Trophoblast cell (in vitro differentiated cells and primary cell): ENCODE results near the gene HEPACAM2.

ENCODE experiments used
- DNase-seq, 2 donors: peaks; one replicate each; pipeline ENCODE4 v3.0.0-alpha.2; 2016
- H2AFZ ChIP-seq: 2 replicates; pipeline ENCODE4 v1.6.1; 2013; ENCODE audit warnings: low read length, moderate library complexity, mild to moderate bottlenecking; ENCODE audit not compliant: insufficient read depth, poor library complexity
- H2AK5ac ChIP-seq: 2 replicates; pipeline ENCODE4 v1.6.1; 2013; ENCODE audit warnings: mild to moderate bottlenecking, low read length
- H2BK120ac ChIP-seq: 2 replicates; pipeline ENCODE4 v1.6.1; 2013; ENCODE audit warnings: low read length, mild to moderate bottlenecking, moderate library complexity; ENCODE audit not compliant: insufficient read depth, poor library complexity
- H2BK12ac ChIP-seq: 2 replicates; pipeline ENCODE4 v1.6.1; 2013; ENCODE audit warnings: mild to moderate bottlenecking, low read length, moderate library complexity
- H2BK5ac ChIP-seq: 2 replicates; pipeline ENCODE4 v1.6.1; 2013; ENCODE audit warnings: low read length, low read depth, moderate library complexity, mild to moderate bottlenecking; ENCODE audit not compliant: poor library complexity
- H3K14ac ChIP-seq: 2 replicates; pipeline ENCODE4 v1.6.1; 2013; ENCODE audit warnings: mild to moderate bottlenecking, low read length
- H3K18ac ChIP-seq: 2 replicates; pipeline ENCODE4 v1.6.1; 2013; ENCODE audit warnings: mild to moderate bottlenecking, low read length
- H3K23ac ChIP-seq: 2 replicates; pipeline ENCODE4 v1.6.1; 2013; ENCODE audit warnings: low read length
- H3K27ac ChIP-seq: 2 replicates; pipeline ENCODE4 v1.5.1; 2013; ENCODE audit warnings: low read depth, mild to moderate bottlenecking, inconsistent platforms, low read length, moderate library complexity
- H3K27me3 ChIP-seq: 2 replicates; pipeline ENCODE4 v1.6.1; 2013; ENCODE audit warnings: inconsistent platforms, mild to moderate bottlenecking, low read length, moderate library complexity; ENCODE audit not compliant: insufficient read depth
- H3K36me3 ChIP-seq, 2 experiments: 1 replicate in 1 of 2; 2 replicates in 1 of 2; pipeline ENCODE4 v1.6.1; 2013; ENCODE audit warnings: low read length in 2 of 2, mild to moderate bottlenecking in 2 of 2, moderate library complexity in 1 of 2; ENCODE audit not compliant: insufficient read depth in 2 of 2, control insufficient read depth in 1 of 2
- H3K4ac ChIP-seq: 2 replicates; pipeline ENCODE4 v1.6.1; 2013; ENCODE audit warnings: low read depth, mild to moderate bottlenecking, low read length, moderate library complexity
- H3K4me1 ChIP-seq, 2 experiments: 1 replicate in 1 of 2; 2 replicates in 1 of 2; pipeline ENCODE4 v1.6.1; 2013; ENCODE audit warnings: low read length in 2 of 2, mild to moderate bottlenecking in 2 of 2, moderate library complexity in 1 of 2; ENCODE audit not compliant: insufficient read depth in 2 of 2, control insufficient read depth in 1 of 2
- H3K4me2 ChIP-seq: 2 replicates; pipeline ENCODE4 v1.6.1; 2013; ENCODE audit warnings: inconsistent platforms, mild to moderate bottlenecking, low read length, moderate library complexity
- H3K4me3 ChIP-seq: 2 replicates; pipeline ENCODE4 v1.5.1; 2013; ENCODE audit warnings: mild to moderate bottlenecking, low read depth, low read length, inconsistent platforms
- H3K79me1 ChIP-seq: one replicate; pipeline ENCODE4 v1.6.1; 2013; ENCODE audit warnings: low read length
- H3K79me2 ChIP-seq: 2 replicates; pipeline ENCODE4 v1.6.1; 2013; ENCODE audit warnings: low read length, mild to moderate bottlenecking; ENCODE audit not compliant: control insufficient read depth, insufficient read depth, poor library complexity
- H3K9ac ChIP-seq: 2 replicates; pipeline ENCODE4 v1.6.1; 2013; ENCODE audit warnings: mild to moderate bottlenecking, low read length
- H3K9me3 ChIP-seq: 2 replicates; pipeline ENCODE4 v1.6.1; 2013; ENCODE audit warnings: low read depth, mild to moderate bottlenecking, control low read depth, inconsistent platforms, low read length; ENCODE audit not compliant: insufficient read depth
- H4K12ac ChIP-seq: 2 replicates; pipeline ENCODE4 v1.6.1; 2013; ENCODE audit warnings: low read depth, mild to moderate bottlenecking, low read length, moderate library complexity
- H4K8ac ChIP-seq: 2 replicates; pipeline ENCODE4 v1.6.1; 2013; ENCODE audit warnings: low read depth, mild to moderate bottlenecking, low read length, moderate library complexity
- H4K91ac ChIP-seq: one replicate; pipeline ENCODE4 v1.6.1; 2013; ENCODE audit warnings: low read depth, mild to moderate bottlenecking, low read length, moderate library complexity
- WGBS: extraction: QIAGEN DNeasy Blood & Tissue Kit; methylation state at CpG from one replicate; pipeline ENCODE4 v1.1.7; 2013; ENCODE audit warnings: missing lambda C conversion rate; ENCODE audit not compliant: insufficient read length, insufficient coverage; ENCODE audit errors: extremely low coverage; 5-methylcytosine and 5-hydroxymethylcytosine counted together

HEPACAM2 gene

DNA sequence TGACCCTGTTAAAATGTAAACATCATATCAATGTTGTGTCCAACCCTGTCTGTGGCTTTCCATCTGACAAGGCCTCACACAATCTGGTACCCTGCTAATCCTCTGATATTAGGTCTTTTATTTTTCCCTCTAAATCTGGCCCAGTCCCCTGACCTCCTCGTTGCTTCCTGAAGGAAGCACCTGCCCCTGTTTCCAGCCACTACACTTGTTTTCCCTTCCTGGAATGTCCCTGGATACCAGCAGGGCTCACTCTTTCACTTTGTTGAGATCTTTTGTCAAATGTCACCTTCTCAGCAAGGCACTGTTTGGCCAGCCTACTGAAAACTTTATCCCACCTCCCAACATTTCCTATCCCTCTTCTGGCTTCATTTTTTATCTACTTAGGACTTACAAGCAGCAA, 80.2 kb downstream of the HEPACAM2 start:
- no CpG with 5 or more reads among the region's 1 CpG for WGBS
- H3K23ac ChIP-seq, result peak overlapping the region; percentile 73
- H3K9ac ChIP-seq, result no peak overlapping the region
- H2BK12ac ChIP-seq, result no peak overlapping the region
- H3K27ac ChIP-seq, result no peak overlapping the region
- H2BK5ac ChIP-seq, result no peak overlapping the region
- H3K4ac ChIP-seq, result no peak overlapping the region
- H3K4me1 ChIP-seq, result no peaks in the 10 kb centered on the region
- H3K14ac ChIP-seq, result no peak overlapping the region
- H2BK120ac ChIP-seq, result no peak overlapping the region
- no peak overlapping the region for H2AFZ ChIP-seq
- no peak overlapping the region for H4K91ac ChIP-seq
- H3K4me3 ChIP-seq, result no peak overlapping the region
- no peak overlapping the region for H4K12ac ChIP-seq
- H3K36me3 ChIP-seq, result no peaks in the 10 kb centered on the region
- no peak overlapping the region for H2AK5ac ChIP-seq
- H4K8ac ChIP-seq, result no peak overlapping the region
- no peak overlapping the region for H3K4me2 ChIP-seq
- H3K27me3 ChIP-seq, result no peaks in the 10 kb centered on the region
- no peak for DNase-seq
- no peak overlapping the region for H3K18ac ChIP-seq
- H3K9me3 ChIP-seq, result no peaks in the 10 kb centered on the region
- no peaks in the 10 kb centered on the region for H3K79me2 ChIP-seq
- no peaks in the 10 kb centered on the region for H3K79me1 ChIP-seq

DNA sequence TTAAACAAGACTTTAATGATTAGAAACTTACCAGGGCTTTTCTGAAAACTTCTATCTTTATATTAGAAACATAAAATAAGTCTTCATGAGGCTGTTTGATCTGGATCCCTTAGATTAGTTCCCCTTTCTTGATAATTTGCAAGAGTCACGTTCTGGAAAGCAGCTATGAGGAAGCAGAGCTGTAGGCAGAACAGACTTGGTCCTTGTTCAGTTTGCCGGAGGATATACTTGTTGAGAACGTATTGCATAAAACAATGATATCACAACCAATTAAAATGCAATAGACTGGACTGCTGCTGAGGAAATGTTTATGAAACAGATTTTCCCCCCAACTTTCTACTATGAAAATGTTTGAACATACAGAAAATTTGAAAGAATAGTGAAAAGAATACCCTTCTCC, 80.9 kb downstream of the HEPACAM2 start:
- Histone ChIP-seq H3K9me3 (no peaks in the 10 kb centered on the region), H2AFZ (no peak overlapping the region), H3K27ac (no peak overlapping the region), H3K4me3 (no peak overlapping the region), H3K79me1 (no peaks in the 10 kb centered on the region), H2AK5ac (no peak overlapping the region), H3K36me3 (no peaks in the 10 kb centered on the region), H4K91ac (no peak overlapping the region), H2BK120ac (no peak overlapping the region), H3K9ac (no peak overlapping the region), H3K14ac (no peak overlapping the region), H3K18ac (no peak overlapping the region), H3K4ac (no peak overlapping the region), H3K79me2 (no peaks in the 10 kb centered on the region), H4K12ac (no peak overlapping the region), H3K23ac (no peak overlapping the region), H3K4me2 (no peak overlapping the region), H3K4me1 (no peaks in the 10 kb centered on the region), H3K27me3 (no peaks in the 10 kb centered on the region), H4K8ac (no peak overlapping the region), H2BK5ac (no peak overlapping the region), H2BK12ac (no peak overlapping the region)
- DNase-seq, result no peak
- WGBS, result no CpG with 5 or more reads among the region's 3 CpGs

- Histone ChIP-seq H3K27ac (no peak overlapping the region), H4K8ac (no peak overlapping the region), H3K9ac (no peak overlapping the region), H3K23ac (no peak overlapping the region), H3K27me3 (no peaks in the 10 kb centered on the region), H2BK12ac (no peak overlapping the region), H3K9me3 (no peaks in the 10 kb centered on the region), H3K79me2 (no peaks in the 10 kb centered on the region), H3K18ac (no peak overlapping the region), H3K14ac (no peak overlapping the region), H4K12ac (no peak overlapping the region), H2AFZ (no peak overlapping the region), H2BK5ac (no peak overlapping the region), H3K4me3 (no peak overlapping the region), H3K4ac (no peak overlapping the region), H3K4me2 (no peak overlapping the region), H3K36me3 (no peaks in the 10 kb centered on the region), H2AK5ac (no peak overlapping the region), H3K4me1 (no peaks in the 10 kb centered on the region), H4K91ac (no peak overlapping the region), H2BK120ac (no peak overlapping the region), H3K79me1 (no peaks in the 10 kb centered on the region)
- no peak for DNase-seq
- WGBS, result no CpG with 5 or more reads among the region's 1 CpG
These were observed 84.1 kb downstream of the HEPACAM2 start for GRCh38 chr7:93142127-93142526.

DNA sequence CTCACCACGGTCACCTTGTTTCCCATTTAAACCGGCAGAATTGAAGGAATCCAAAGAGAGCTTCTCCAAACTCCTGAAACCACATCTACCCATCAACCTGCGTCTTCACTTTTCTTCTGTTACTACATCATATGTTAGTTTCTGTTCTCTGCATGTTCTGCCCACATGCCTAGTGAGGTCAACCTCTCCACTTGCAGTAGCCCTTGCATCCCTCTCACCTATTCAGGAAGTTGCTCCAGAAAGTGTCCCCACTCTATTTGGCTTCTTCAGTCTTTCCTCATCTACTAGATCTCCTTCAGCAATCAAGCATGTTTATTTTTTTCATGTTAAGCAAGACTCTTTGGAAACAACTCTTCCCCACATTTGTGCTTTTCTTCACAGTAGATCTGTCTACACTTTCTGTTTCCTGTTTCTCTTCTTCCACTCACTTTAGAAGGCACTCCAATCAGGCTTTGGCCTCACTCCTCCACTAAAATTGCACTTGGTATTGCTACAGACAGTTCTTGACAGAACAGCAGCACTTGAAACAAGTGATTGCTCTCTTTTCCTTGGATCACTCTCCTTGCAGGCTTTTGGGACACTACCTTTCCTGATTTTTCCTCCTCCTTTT, 85.6 kb downstream of the HEPACAM2 start:
- no peak overlapping the region for H2BK120ac ChIP-seq
- H3K9ac ChIP-seq, result no peak overlapping the region
- H2AK5ac ChIP-seq, result no peak overlapping the region
- H3K4me1 ChIP-seq, result no peaks in the 10 kb centered on the region
- H3K18ac ChIP-seq, result no peak overlapping the region
- H2BK12ac ChIP-seq, result no peak overlapping the region
- no peak overlapping the region for H3K4ac ChIP-seq
- WGBS, result 100% methylated on average over 1 of the region's 3 CpGs
- no peak overlapping the region for H2BK5ac ChIP-seq
- no peak overlapping the region for H4K12ac ChIP-seq
- no peak overlapping the region for H3K4me2 ChIP-seq
- no peaks in the 10 kb centered on the region for H3K27me3 ChIP-seq
- no peak for DNase-seq
- no peaks in the 10 kb centered on the region for H3K9me3 ChIP-seq
- H3K27ac ChIP-seq, result no peak overlapping the region
- no peaks in the 10 kb centered on the region for H3K79me2 ChIP-seq
- no peak overlapping the region for H3K14ac ChIP-seq
- H2AFZ ChIP-seq, result no peak overlapping the region
- H4K91ac ChIP-seq, result no peak overlapping the region
- no peak overlapping the region for H3K23ac ChIP-seq
- H3K4me3 ChIP-seq, result no peak overlapping the region
- no peak overlapping the region for H4K8ac ChIP-seq
- H3K36me3 ChIP-seq, result no peaks in the 10 kb centered on the region
- H3K79me1 ChIP-seq, result no peaks in the 10 kb centered on the region
